WTC11 (cell line): ENCODE results near the gene ST8SIA4. TPM values are rescaled to one million over a fixed set of nuclear protein-coding genes. Genes with fewer than 3 reads are reported as not detected.

Experiments
- ATAC-seq: fragments of 200-7000 bp; cut with Tn5 transposase; 2 replicates; pipeline ENCODE4 v1.10.0; 2021; ENCODE audit warnings: mild to moderate bottlenecking, moderate library complexity
- CTCF ChIA-PET: fragments of 300-600 bp; sonication (Branson Sonifier 250); formaldehyde crosslinking; loops from one replicate; lab custom pipeline; 2021; ENCODE audit warnings: antibody characterized with exemption; lab: Charles Lee
- POLR2A ChIA-PET: fragments of 350-600 bp; sonication (Branson Sonifier 250); formaldehyde crosslinking; loops from one replicate; lab custom pipeline; 2021; ENCODE audit warnings: antibody characterized with exemption; lab: Charles Lee
- DNase-seq: peaks from one replicate; pipeline ENCODE4 v3.0.0; 2021; ENCODE audit warnings: low spot score
- H3K27ac Mint-ChIP-seq: 2 replicates; pipeline ENCODE4 v1.8.0; 2021; ENCODE audit warnings: mixed read lengths
- H3K27me3 Mint-ChIP-seq: 2 replicates; pipeline ENCODE4 v1.8.0; 2021; ENCODE audit warnings: low read depth, mild to moderate bottlenecking, moderate library complexity, mixed read lengths
- H3K36me3 Mint-ChIP-seq: 2 replicates; pipeline ENCODE4 v1.8.0; 2021; ENCODE audit warnings: mixed read lengths
- H3K4me1 Mint-ChIP-seq: 2 replicates; pipeline ENCODE4 v1.8.0; 2022; ENCODE audit warnings: mixed read lengths
- H3K4me3 Mint-ChIP-seq: 2 replicates; pipeline ENCODE4 v1.8.0; 2021; ENCODE audit warnings: mild to moderate bottlenecking, moderate library complexity, mixed read lengths
- H3K9me3 Mint-ChIP-seq: 2 replicates; pipeline ENCODE4 v1.8.0; 2021; ENCODE audit warnings: mixed read lengths
- FOXP1 ChIP-seq: sonication (generic); formaldehyde crosslinking; IDR thresholded peaks from 2 replicates; pipeline ENCODE4 v1.8.0; 2022; ENCODE audit warnings: missing genetic modification reagents, mild to moderate bottlenecking, moderate library complexity, borderline replicate concordance
- GRHL2 ChIP-seq: fragments of 250-450 bp; sonication (Bioruptor Pico); IDR thresholded peaks from 2 replicates; pipeline ENCODE4 v1.8.0; 2022; ENCODE audit warnings: mild to moderate bottlenecking, moderate library complexity; ENCODE audit not compliant: insufficient replicate concordance, severe bottlenecking
- MXD4 ChIP-seq: fragments of 250-450 bp; sonication (Bioruptor Pico); IDR thresholded peaks from 2 replicates; pipeline ENCODE4 v1.8.0; 2021; ENCODE audit warnings: mild to moderate bottlenecking, moderate library complexity, borderline replicate concordance
- MYBL2 ChIP-seq: sonication (generic); formaldehyde crosslinking; IDR thresholded peaks from 2 replicates; pipeline ENCODE4 v1.8.1; 2023; ENCODE audit warnings: mild to moderate bottlenecking, moderate library complexity, missing genetic modification reagents
- NR2C2 ChIP-seq: sonication (generic); formaldehyde crosslinking; IDR thresholded peaks from 2 replicates; pipeline ENCODE4 v1.8.0; 2022; ENCODE audit warnings: mild to moderate bottlenecking, missing genetic modification reagents
- NR3C1 ChIP-seq: sonication (generic); formaldehyde crosslinking; conservative IDR thresholded peaks from 2 replicates; pipeline ENCODE4 v1.8.1; 2023; ENCODE audit warnings: low read depth, mild to moderate bottlenecking, missing genetic modification reagents
- RELA ChIP-seq: sonication (generic); formaldehyde crosslinking; IDR thresholded peaks from 2 replicates; pipeline ENCODE4 v1.8.1; 2022; ENCODE audit warnings: missing genetic modification reagents, mild to moderate bottlenecking, borderline replicate concordance
- RORB ChIP-seq: fragments of 250-450 bp; sonication (Bioruptor Pico); IDR thresholded peaks from 2 replicates; pipeline ENCODE4 v1.9.0; 2021; ENCODE audit warnings: mild to moderate bottlenecking
- SP1 ChIP-seq: sonication (generic); formaldehyde crosslinking; conservative IDR thresholded peaks from 2 replicates; pipeline ENCODE4 v1.8.1; 2022; ENCODE audit warnings: missing genetic modification reagents
- ZNF396 ChIP-seq: fragments of 250-450 bp; sonication (Bioruptor Pico); IDR thresholded peaks from 2 replicates; pipeline ENCODE4 v1.8.0; 2021; ENCODE audit warnings: mild to moderate bottlenecking, moderate library complexity, borderline replicate concordance
- ZNF416 ChIP-seq: fragments of 250-450 bp; sonication (Bioruptor Pico); IDR thresholded peaks from 2 replicates; pipeline ENCODE4 v1.9.0; 2021; ENCODE audit warnings: mild to moderate bottlenecking, inconsistent platforms
- total RNA-seq: library from RNA; stranded (reverse); gene quantifications from 3 replicates; pipeline ENCODE4 v1.2.3, GENCODE V29; 2021
- TF ChIP-seq, protein P1 (sequence below): sonication (generic); formaldehyde crosslinking; IDR thresholded peaks from 2 replicates; pipeline ENCODE4 v1.8.1; 2023; ENCODE audit warnings: mild to moderate bottlenecking, missing genetic modification reagents, borderline replicate concordance
- TF ChIP-seq, protein P2 (sequence below): sonication (generic); formaldehyde crosslinking; conservative IDR thresholded peaks from 2 replicates; pipeline ENCODE4 v1.8.1; 2022; ENCODE audit warnings: mild to moderate bottlenecking, missing genetic modification reagents
- TF ChIP-seq, protein P3 (sequence below): sonication (generic); formaldehyde crosslinking; IDR thresholded peaks from 2 replicates; pipeline ENCODE4 v1.8.1; 2022; ENCODE audit warnings: low read depth, mild to moderate bottlenecking, moderate library complexity, missing genetic modification reagents, borderline replicate concordance
- TF ChIP-seq, protein P4 (sequence below): sonication (generic); formaldehyde crosslinking; IDR thresholded peaks from 2 replicates; pipeline ENCODE4 v1.8.1; 2022; ENCODE audit warnings: mild to moderate bottlenecking, moderate library complexity, missing genetic modification reagents
- TF ChIP-seq, protein P5 (sequence below): sonication (generic); formaldehyde crosslinking; IDR thresholded peaks from 2 replicates; pipeline ENCODE4 v1.8.0; 2023; ENCODE audit warnings: missing genetic modification reagents
- TF ChIP-seq, protein P6 (sequence below): sonication (generic); formaldehyde crosslinking; IDR thresholded peaks from 2 replicates; pipeline ENCODE4 v1.8.0; 2023; ENCODE audit warnings: mild to moderate bottlenecking, missing genetic modification reagents
- TF ChIP-seq, protein P7 (sequence below): fragments of 250-450 bp; sonication (Bioruptor Pico); IDR thresholded peaks from 2 replicates; pipeline ENCODE4 v1.9.0; 2021; ENCODE audit warnings: mild to moderate bottlenecking, borderline replicate concordance

ST8SIA4 gene
- total RNA-seq, 1 experiment from 2014 or later = 1.3 TPM

DNA sequence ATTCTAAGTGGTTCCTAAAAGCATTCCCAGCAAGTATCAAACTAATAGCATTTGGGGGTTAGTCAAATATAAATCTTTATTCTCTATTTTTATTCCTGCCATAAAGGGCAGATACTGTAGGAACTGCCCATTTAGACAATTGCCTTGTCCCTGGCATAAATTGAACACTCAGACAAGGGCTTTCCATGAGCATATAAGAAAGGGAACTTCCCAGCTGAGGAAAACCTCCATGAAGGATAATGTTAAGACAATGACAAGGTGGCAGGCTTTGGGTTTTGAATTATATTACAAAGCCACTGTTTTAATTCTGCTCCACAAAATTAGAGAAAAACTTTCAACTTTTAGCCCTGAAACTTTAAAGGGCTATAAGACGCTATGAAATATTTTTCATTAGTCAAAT, 81.3 kb downstream of the ST8SIA4 start (continued):
- TF ChIP-seq, protein P1, sequence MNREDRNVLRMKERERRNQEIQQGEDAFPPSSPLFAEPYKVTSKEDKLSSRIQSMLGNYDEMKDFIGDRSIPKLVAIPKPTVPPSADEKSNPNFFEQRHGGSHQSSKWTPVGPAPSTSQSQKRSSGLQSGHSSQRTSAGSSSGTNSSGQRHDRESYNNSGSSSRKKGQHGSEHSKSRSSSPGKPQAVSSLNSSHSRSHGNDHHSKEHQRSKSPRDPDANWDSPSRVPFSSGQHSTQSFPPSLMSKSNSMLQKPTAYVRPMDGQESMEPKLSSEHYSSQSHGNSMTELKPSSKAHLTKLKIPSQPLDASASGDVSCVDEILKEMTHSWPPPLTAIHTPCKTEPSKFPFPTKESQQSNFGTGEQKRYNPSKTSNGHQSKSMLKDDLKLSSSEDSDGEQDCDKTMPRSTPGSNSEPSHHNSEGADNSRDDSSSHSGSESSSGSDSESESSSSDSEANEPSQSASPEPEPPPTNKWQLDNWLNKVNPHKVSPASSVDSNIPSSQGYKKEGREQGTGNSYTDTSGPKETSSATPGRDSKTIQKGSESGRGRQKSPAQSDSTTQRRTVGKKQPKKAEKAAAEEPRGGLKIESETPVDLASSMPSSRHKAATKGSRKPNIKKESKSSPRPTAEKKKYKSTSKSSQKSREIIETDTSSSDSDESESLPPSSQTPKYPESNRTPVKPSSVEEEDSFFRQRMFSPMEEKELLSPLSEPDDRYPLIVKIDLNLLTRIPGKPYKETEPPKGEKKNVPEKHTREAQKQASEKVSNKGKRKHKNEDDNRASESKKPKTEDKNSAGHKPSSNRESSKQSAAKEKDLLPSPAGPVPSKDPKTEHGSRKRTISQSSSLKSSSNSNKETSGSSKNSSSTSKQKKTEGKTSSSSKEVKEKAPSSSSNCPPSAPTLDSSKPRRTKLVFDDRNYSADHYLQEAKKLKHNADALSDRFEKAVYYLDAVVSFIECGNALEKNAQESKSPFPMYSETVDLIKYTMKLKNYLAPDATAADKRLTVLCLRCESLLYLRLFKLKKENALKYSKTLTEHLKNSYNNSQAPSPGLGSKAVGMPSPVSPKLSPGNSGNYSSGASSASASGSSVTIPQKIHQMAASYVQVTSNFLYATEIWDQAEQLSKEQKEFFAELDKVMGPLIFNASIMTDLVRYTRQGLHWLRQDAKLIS = no peak
- TF ChIP-seq RELA (CRISPR knock-in tag) = no peak

DNA sequence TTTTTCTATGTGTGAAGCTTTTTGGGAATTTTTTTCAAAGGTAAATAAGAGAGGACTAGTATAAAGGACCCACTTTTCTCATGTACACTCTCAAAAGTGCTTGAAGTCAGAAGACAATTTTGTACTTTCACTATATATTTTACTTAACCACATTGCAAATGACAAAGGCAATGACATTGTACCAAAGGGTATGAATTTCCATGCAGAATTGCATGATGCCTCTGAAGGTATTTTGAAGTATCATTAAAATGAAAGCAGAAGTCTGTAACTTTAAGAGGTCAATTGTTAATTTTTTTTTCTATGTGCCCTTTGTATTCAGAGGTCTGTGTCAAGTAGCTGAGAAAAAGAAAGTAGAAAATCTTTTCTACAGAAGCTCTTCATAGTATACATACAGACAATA, 84.7 kb downstream of the ST8SIA4 start:
- H3K4me1 Mint-ChIP-seq = peaks cover 26% of the 10 kb centered on the region
- H3K4me3 Mint-ChIP-seq = no peak overlapping the region
- CTCF ChIA-PET = interaction anchor here (0.5 kb wide), 1 partner anchor 14 kb away, joined by 3 read pairs; no protein-coding TSS in a partner anchor
- H3K36me3 Mint-ChIP-seq = no peaks in the 10 kb centered on the region
- ATAC-seq (no peak), DNase-seq (no peak)
- H3K9me3 Mint-ChIP-seq = no peaks in the 10 kb centered on the region
- H3K27me3 Mint-ChIP-seq = no peaks in the 10 kb centered on the region
- POLR2A ChIA-PET = no interaction called here
- TF ChIP-seq NR3C1 (CRISPR knock-in tag) (no peak), RORB (no peak), MXD4 (CRISPR knock-in tag) (no peak)
- TF ChIP-seq, protein P2, sequence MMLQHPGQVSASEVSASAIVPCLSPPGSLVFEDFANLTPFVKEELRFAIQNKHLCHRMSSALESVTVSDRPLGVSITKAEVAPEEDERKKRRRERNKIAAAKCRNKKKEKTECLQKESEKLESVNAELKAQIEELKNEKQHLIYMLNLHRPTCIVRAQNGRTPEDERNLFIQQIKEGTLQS = no peak
- H3K27ac Mint-ChIP-seq = no peak overlapping the region

DNA sequence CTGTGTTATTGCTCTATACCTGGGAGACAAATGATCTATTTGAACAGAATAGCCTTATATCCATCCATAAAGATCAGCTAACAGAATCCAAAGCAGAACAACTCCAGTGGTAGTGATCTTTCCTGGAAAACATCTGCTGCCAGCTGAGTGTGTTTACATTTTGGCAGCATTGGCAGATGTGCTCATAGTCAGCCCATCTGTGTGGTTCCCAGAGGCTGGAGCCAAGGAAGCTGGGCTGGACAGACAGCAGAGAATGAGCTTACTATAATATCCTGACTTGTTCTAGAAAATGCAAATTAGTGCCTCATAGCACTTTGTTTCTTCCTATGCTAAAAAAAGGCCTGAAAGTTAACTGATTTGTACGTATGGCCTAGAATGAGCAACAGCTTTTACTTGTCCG, 99.7 kb downstream of the ST8SIA4 start:
- no peak for ATAC-seq
- POLR2A ChIA-PET = no interaction called here
- Mint-ChIP-seq H3K36me3 (no peaks in the 10 kb centered on the region), H3K27me3 (no peaks in the 10 kb centered on the region), H3K4me3 (no peak overlapping the region), H3K4me1 (peaks cover 11% of the 10 kb centered on the region), H3K9me3 (peaks cover 9% of the 10 kb centered on the region), H3K27ac (no peak overlapping the region)
- CTCF ChIA-PET = no interaction called here
- no peak for DNase-seq
- TF ChIP-seq FOXP1 (CRISPR knock-in tag) (no peak), MYBL2 (CRISPR knock-in tag) (no peak), ZNF416 (CRISPR knock-in tag) (no peak), GRHL2 (CRISPR knock-in tag) (no peak), ZNF396 (CRISPR knock-in tag) (no peak), NR2C2 (CRISPR knock-in tag) (no peak), SP1 (CRISPR knock-in tag) (no peak)
- TF ChIP-seq, protein P3, sequence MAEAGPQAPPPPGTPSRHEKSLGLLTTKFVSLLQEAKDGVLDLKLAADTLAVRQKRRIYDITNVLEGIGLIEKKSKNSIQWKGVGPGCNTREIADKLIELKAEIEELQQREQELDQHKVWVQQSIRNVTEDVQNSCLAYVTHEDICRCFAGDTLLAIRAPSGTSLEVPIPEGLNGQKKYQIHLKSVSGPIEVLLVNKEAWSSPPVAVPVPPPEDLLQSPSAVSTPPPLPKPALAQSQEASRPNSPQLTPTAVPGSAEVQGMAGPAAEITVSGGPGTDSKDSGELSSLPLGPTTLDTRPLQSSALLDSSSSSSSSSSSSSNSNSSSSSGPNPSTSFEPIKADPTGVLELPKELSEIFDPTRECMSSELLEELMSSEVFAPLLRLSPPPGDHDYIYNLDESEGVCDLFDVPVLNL (CRISPR knock-in tag) = no peak
- TF ChIP-seq, protein P4, sequence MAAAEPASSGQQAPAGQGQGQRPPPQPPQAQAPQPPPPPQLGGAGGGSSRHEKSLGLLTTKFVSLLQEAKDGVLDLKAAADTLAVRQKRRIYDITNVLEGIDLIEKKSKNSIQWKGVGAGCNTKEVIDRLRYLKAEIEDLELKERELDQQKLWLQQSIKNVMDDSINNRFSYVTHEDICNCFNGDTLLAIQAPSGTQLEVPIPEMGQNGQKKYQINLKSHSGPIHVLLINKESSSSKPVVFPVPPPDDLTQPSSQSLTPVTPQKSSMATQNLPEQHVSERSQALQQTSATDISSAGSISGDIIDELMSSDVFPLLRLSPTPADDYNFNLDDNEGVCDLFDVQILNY (CRISPR knock-in tag) = no peak
- TF ChIP-seq, protein P5, sequence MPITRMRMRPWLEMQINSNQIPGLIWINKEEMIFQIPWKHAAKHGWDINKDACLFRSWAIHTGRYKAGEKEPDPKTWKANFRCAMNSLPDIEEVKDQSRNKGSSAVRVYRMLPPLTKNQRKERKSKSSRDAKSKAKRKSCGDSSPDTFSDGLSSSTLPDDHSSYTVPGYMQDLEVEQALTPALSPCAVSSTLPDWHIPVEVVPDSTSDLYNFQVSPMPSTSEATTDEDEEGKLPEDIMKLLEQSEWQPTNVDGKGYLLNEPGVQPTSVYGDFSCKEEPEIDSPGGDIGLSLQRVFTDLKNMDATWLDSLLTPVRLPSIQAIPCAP (CRISPR knock-in tag) = no peak
- TF ChIP-seq, protein P6, sequence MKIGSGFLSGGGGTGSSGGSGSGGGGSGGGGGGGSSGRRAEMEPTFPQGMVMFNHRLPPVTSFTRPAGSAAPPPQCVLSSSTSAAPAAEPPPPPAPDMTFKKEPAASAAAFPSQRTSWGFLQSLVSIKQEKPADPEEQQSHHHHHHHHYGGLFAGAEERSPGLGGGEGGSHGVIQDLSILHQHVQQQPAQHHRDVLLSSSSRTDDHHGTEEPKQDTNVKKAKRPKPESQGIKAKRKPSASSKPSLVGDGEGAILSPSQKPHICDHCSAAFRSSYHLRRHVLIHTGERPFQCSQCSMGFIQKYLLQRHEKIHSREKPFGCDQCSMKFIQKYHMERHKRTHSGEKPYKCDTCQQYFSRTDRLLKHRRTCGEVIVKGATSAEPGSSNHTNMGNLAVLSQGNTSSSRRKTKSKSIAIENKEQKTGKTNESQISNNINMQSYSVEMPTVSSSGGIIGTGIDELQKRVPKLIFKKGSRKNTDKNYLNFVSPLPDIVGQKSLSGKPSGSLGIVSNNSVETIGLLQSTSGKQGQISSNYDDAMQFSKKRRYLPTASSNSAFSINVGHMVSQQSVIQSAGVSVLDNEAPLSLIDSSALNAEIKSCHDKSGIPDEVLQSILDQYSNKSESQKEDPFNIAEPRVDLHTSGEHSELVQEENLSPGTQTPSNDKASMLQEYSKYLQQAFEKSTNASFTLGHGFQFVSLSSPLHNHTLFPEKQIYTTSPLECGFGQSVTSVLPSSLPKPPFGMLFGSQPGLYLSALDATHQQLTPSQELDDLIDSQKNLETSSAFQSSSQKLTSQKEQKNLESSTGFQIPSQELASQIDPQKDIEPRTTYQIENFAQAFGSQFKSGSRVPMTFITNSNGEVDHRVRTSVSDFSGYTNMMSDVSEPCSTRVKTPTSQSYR = no peak
- TF ChIP-seq, protein P7, sequence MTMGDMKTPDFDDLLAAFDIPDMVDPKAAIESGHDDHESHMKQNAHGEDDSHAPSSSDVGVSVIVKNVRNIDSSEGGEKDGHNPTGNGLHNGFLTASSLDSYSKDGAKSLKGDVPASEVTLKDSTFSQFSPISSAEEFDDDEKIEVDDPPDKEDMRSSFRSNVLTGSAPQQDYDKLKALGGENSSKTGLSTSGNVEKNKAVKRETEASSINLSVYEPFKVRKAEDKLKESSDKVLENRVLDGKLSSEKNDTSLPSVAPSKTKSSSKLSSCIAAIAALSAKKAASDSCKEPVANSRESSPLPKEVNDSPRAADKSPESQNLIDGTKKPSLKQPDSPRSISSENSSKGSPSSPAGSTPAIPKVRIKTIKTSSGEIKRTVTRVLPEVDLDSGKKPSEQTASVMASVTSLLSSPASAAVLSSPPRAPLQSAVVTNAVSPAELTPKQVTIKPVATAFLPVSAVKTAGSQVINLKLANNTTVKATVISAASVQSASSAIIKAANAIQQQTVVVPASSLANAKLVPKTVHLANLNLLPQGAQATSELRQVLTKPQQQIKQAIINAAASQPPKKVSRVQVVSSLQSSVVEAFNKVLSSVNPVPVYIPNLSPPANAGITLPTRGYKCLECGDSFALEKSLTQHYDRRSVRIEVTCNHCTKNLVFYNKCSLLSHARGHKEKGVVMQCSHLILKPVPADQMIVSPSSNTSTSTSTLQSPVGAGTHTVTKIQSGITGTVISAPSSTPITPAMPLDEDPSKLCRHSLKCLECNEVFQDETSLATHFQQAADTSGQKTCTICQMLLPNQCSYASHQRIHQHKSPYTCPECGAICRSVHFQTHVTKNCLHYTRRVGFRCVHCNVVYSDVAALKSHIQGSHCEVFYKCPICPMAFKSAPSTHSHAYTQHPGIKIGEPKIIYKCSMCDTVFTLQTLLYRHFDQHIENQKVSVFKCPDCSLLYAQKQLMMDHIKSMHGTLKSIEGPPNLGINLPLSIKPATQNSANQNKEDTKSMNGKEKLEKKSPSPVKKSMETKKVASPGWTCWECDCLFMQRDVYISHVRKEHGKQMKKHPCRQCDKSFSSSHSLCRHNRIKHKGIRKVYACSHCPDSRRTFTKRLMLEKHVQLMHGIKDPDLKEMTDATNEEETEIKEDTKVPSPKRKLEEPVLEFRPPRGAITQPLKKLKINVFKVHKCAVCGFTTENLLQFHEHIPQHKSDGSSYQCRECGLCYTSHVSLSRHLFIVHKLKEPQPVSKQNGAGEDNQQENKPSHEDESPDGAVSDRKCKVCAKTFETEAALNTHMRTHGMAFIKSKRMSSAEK = no peak
